RWPE2 (cell line): ENCODE data around the gene ZNF446.
"Not testable (repeated sequence)": the region's sequence is repeated elsewhere in the genome, so short reads cannot be mapped to it uniquely, and the experiment has no call there.

ENCODE experiments used
- ATAC-seq: fragments of 200-7000 bp; cut with Tn5 transposase; 3 replicates; pipeline ENCODE4 v1.9.1; 2021; ENCODE audit warnings: low read depth
- DNase-seq: peaks from one replicate; pipeline ENCODE4 v3.0.0-alpha.2; 2020; ENCODE audit warnings: low spot score
- H3K27ac ChIP-seq: fragments of 450-650 bp; 2 replicates; pipeline ENCODE4 v1.5.1; 2017; ENCODE audit warnings: mild to moderate bottlenecking; ENCODE audit not compliant: poor library complexity, severe bottlenecking
- H3K27me3 ChIP-seq: fragments of 250-450 bp; sonication (Bioruptor Pico); 2 replicates; pipeline ENCODE4 v1.5.1; 2021; ENCODE audit warnings: mild to moderate bottlenecking, moderate library complexity; ENCODE audit not compliant: insufficient read depth, poor library complexity, severe bottlenecking
- H3K36me3 ChIP-seq: fragments of 250-450 bp; sonication (Bioruptor Pico); 2 replicates; pipeline ENCODE4 v1.5.1; 2020; ENCODE audit warnings: low read depth, mild to moderate bottlenecking, moderate library complexity
- H3K4me1 ChIP-seq: fragments of 250-450 bp; sonication (Bioruptor Pico); 2 replicates; pipeline ENCODE4 v1.5.1; 2021; ENCODE audit warnings: mild to moderate bottlenecking, moderate library complexity; ENCODE audit not compliant: insufficient read depth, poor library complexity, severe bottlenecking
- H3K4me3 ChIP-seq: fragments of 250-450 bp; sonication (Bioruptor Pico); 2 replicates; pipeline ENCODE4 v1.5.1; 2021; ENCODE audit warnings: mild to moderate bottlenecking, moderate library complexity; ENCODE audit not compliant: severe bottlenecking
- H3K9me3 ChIP-seq: fragments of 250-450 bp; sonication (Bioruptor Pico); 2 replicates; pipeline ENCODE4 v1.5.1; 2021; ENCODE audit warnings: mild to moderate bottlenecking, moderate library complexity; ENCODE audit not compliant: severe bottlenecking
- CTCF ChIP-seq: fragments of 450-650 bp; IDR thresholded peaks from one replicate; pipeline ENCODE4 v1.5.1; 2017; ENCODE audit warnings: mild to moderate bottlenecking, moderate library complexity; ENCODE audit not compliant: poor library complexity, severe bottlenecking

ZNF446 gene

GRCh38 chr19:58439576-58440554, 36.3 kb upstream of the ZNF446 start, which contains the start of gene ZNF132:
ZNF132 (minus strand) TSS chr19:58440153; CDS start chr19:58439821, 332 bp downstream.
- peak within 1 kb of the TSS; percentile 55 for H3K4me3 ChIP-seq
- TF ChIP-seq CTCF, result no peak
- ATAC-seq (peak; percentile 98), DNase-seq (peak; percentile 98)
- no peaks in the 10 kb centered on the region for H3K27me3 ChIP-seq
- peaks cover 12% of the 10 kb centered on the region for H3K9me3 ChIP-seq
- H3K27ac ChIP-seq, result peak within 1 kb of the TSS; percentile 29
- no peaks in the 10 kb centered on the region for H3K4me1 ChIP-seq
- peaks cover 34% of the 10 kb centered on the region for H3K36me3 ChIP-seq

- ATAC-seq, result no peak
- DNase-seq, result no peak
- no peaks in the 10 kb centered on the region for H3K27me3 ChIP-seq
- TF ChIP-seq CTCF, result no peak
- no peaks in the 10 kb centered on the region for H3K4me1 ChIP-seq
- H3K9me3 ChIP-seq, result peaks cover 5% of the 10 kb centered on the region
- peak overlapping the region; percentile 55 for H3K4me3 ChIP-seq
- H3K27ac ChIP-seq, result peak overlapping the region; percentile 29
- peaks cover 27% of the 10 kb centered on the region for H3K36me3 ChIP-seq
Observed at GRCh38 chr19:58440556-58440955, 35.6 kb upstream of the ZNF446 start.

- H3K4me3 ChIP-seq, result not testable (repeated sequence)
Observed at GRCh38 chr19:58442986-58443385, 33.2 kb upstream of the ZNF446 start.

GRCh38 chr19:58448860-58449259, 27.3 kb upstream of the ZNF446 start:
- H3K4me1 ChIP-seq, ATAC-seq, H3K9me3 ChIP-seq, H3K36me3 ChIP-seq, DNase-seq, H3K27ac ChIP-seq, H3K27me3 ChIP-seq, H3K4me3 ChIP-seq: not testable (repeated sequence)

More at GRCh38 chr19:58442986-58443385, 33.2 kb upstream of the ZNF446 start:
- not testable (repeated sequence) for H3K27ac ChIP-seq, H3K4me1 ChIP-seq, H3K36me3 ChIP-seq, DNase-seq, H3K9me3 ChIP-seq, H3K27me3 ChIP-seq, ATAC-seq

- not testable (repeated sequence) for H3K27ac ChIP-seq, H3K4me3 ChIP-seq, ATAC-seq, H3K9me3 ChIP-seq, H3K27me3 ChIP-seq, H3K36me3 ChIP-seq, H3K4me1 ChIP-seq, DNase-seq
Observed at GRCh38 chr19:58449980-58450379, 26.2 kb upstream of the ZNF446 start.

GRCh38 chr19:58450856-58451357, 25.2 kb upstream of the ZNF446 start:
- TF ChIP-seq CTCF, result no peak
- no peak overlapping the region for H3K27ac ChIP-seq
- H3K4me3 ChIP-seq, result peak overlapping the region; percentile 70
- ATAC-seq (peak; percentile 49), DNase-seq (no peak)
- H3K36me3 ChIP-seq, result no peaks in the 10 kb centered on the region
- no peaks in the 10 kb centered on the region for H3K9me3 ChIP-seq
- H3K4me1 ChIP-seq, result no peaks in the 10 kb centered on the region
- H3K27me3 ChIP-seq, result no peaks in the 10 kb centered on the region
